ENCODE measurements around the gene KRT6A. TPM values are rescaled to one million over a fixed set of nuclear protein-coding genes. Genes with fewer than 3 reads are reported as not detected.

The KRT6A gene
- total and polyA plus RNA-seq, 4 donors = 0.02 to 0.05 TPM; not detected in 2

GRCh38 chr12:52461693-52462092, 31.4 kb downstream of the KRT6A start:
- no peak overlapping the region for H3K4me3 ChIP-seq (ENCODE audit: low read depth in 1 of 3, low read length in 3 of 3)
- no peak for DNase-seq (ENCODE audit: low spot score)
- H3K36me3 ChIP-seq (ENCODE audit: control insufficient read depth in 4 of 4, insufficient read depth in 3 of 4, low read depth in 1 of 4, low read length in 3 of 4) = no peaks in the 10 kb centered on the region
- no peak overlapping the region for H3K27ac ChIP-seq (ENCODE audit: low read depth in 1 of 2, low read length in 2 of 2)
- H3K4me1 ChIP-seq (ENCODE audit: control insufficient read depth in 4 of 4, insufficient read depth in 4 of 4, low read length in 3 of 4) = no peaks in the 10 kb centered on the region
- WGBS = 77% methylated on average over 5 of the region's 5 CpGs
- H3K27me3 ChIP-seq (ENCODE audit: control insufficient read depth in 4 of 4, insufficient read depth in 4 of 4, low read length in 3 of 4) = peaks cover 0 to 4% (median 0%) of the 10 kb centered on the region in 4 donors
- no peak overlapping the region for H3K9ac ChIP-seq (ENCODE audit: low read depth in 1 of 2, low read length in 2 of 2)
- TF ChIP-seq EGR1 (IDR thresholded peaks at IDR 0.05; ENCODE audit: low read depth in 2 of 2) (no peak), RAD21 (IDR thresholded peaks at IDR 0.05) (no peak)
- no peaks in the 10 kb centered on the region for H3K9me3 ChIP-seq (ENCODE audit: control insufficient read depth in 4 of 4, low read length in 3 of 4)

GRCh38 chr12:52458861-52459260, 34.2 kb downstream of the KRT6A start:
- Histone ChIP-seq H3K9ac (ENCODE audit: low read depth in 1 of 2, low read length in 2 of 2) (no peak overlapping the region), H3K9me3 (ENCODE audit: control insufficient read depth in 4 of 4, low read length in 3 of 4) (no peaks in the 10 kb centered on the region), H3K27ac (ENCODE audit: low read depth in 1 of 2, low read length in 2 of 2) (no peak overlapping the region), H3K4me3 (ENCODE audit: low read depth in 1 of 3, low read length in 3 of 3) (no peak overlapping the region), H3K4me1 (ENCODE audit: control insufficient read depth in 4 of 4, insufficient read depth in 4 of 4, low read length in 3 of 4) (no peaks in the 10 kb centered on the region), H3K36me3 (ENCODE audit: control insufficient read depth in 4 of 4, insufficient read depth in 3 of 4, low read depth in 1 of 4, low read length in 3 of 4) (no peaks in the 10 kb centered on the region), H3K27me3 (ENCODE audit: control insufficient read depth in 4 of 4, insufficient read depth in 4 of 4, low read length in 3 of 4) (peaks cover 0 to 4% (median 0%) of the 10 kb centered on the region in 4 donors)
- TF ChIP-seq ATF3 (IDR thresholded peaks at IDR 0.05) (no peak), HNF4G (IDR thresholded peaks at IDR 0.05) (no peak), SP1 (IDR thresholded peaks at IDR 0.05) (no peak), CTCF (IDR thresholded peaks at IDR 0.05; ENCODE audit: low read depth, low read length, missing input control) (no peak), MAX (IDR thresholded peaks at IDR 0.05) (no peak), NR2F2 (IDR thresholded peaks at IDR 0.05) (no peak), ZBTB33 (IDR thresholded peaks at IDR 0.05) (no peak), TAF1 (conservative IDR thresholded peaks at IDR 0.05) (no peak), REST (IDR thresholded peaks at IDR 0.05) (no peak), YY1 (IDR thresholded peaks at IDR 0.05) (no peak), FOXA1 (IDR thresholded peaks at IDR 0.05) (no peak), GABPA (IDR thresholded peaks at IDR 0.05 in 1 of 2, conservative IDR thresholded peaks at IDR 0.05 in 1 of 2) (no peak)
- DNase-seq (ENCODE audit: low spot score) = no peak
- WGBS = 92% methylated on average over 5 of the region's 5 CpGs
